IPS-20b (cell line): ENCODE measurements around the gene FSD1.

Source experiments
- H3K27ac ChIP-seq: one replicate; pipeline ENCODE4 v1.5.1; 2013; ENCODE audit warnings: low read length
- H3K27me3 ChIP-seq: 2 replicates; pipeline ENCODE4 v1.6.1; 2013; ENCODE audit warnings: mild to moderate bottlenecking, low read length, inconsistent platforms; ENCODE audit not compliant: insufficient read depth
- H3K36me3 ChIP-seq: 2 replicates; pipeline ENCODE4 v1.6.1; 2013; ENCODE audit warnings: low read depth, mild to moderate bottlenecking, inconsistent platforms, low read length, moderate library complexity; ENCODE audit not compliant: insufficient read depth
- H3K4me1 ChIP-seq: 2 replicates; pipeline ENCODE4 v1.6.1; 2013; ENCODE audit warnings: mild to moderate bottlenecking, control low read depth, inconsistent platforms, low read length, moderate library complexity; ENCODE audit not compliant: insufficient read depth
- H3K4me3 ChIP-seq: 2 replicates; pipeline ENCODE4 v1.5.1; 2013; ENCODE audit warnings: mild to moderate bottlenecking, low read length, inconsistent platforms
- H3K9ac ChIP-seq: 2 replicates; pipeline ENCODE4 v1.6.1; 2013; ENCODE audit warnings: low read depth, mild to moderate bottlenecking, inconsistent platforms, low read length, moderate library complexity
- H3K9me3 ChIP-seq: 2 replicates; pipeline ENCODE4 v1.6.1; 2013; ENCODE audit warnings: mild to moderate bottlenecking, low read depth, low read length, inconsistent platforms; ENCODE audit not compliant: insufficient read depth

The FSD1 gene

DNA sequence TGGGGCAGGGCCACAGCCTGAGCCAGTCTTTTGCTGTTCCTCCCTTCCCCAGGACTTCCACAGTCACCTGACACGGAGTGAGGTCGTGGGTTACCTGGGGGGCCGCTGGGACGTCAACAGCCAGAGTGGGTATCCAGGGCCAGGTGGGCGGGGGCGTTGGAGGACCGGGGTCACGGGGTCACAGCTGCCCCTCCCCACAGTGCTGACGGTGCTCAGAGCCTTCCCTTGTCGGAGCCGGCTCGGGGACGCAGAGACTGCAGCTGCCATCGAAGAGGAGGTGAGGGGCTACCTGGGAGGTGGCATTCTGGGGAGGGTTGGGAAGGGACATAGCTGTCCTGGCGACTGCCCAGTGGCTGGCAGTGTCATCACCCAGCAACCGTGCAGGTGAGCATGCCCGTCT, 50.5 kb downstream of the FSD1 start:
- H3K27ac ChIP-seq, result no peak overlapping the region
- no peak overlapping the region for H3K4me3 ChIP-seq
- H3K9me3 ChIP-seq, result no peaks in the 10 kb centered on the region
- no peak overlapping the region for H3K9ac ChIP-seq
- H3K36me3 ChIP-seq, result peaks cover 43% of the 10 kb centered on the region
- H3K27me3 ChIP-seq, result no peaks in the 10 kb centered on the region
- H3K4me1 ChIP-seq, result no peaks in the 10 kb centered on the region

DNA sequence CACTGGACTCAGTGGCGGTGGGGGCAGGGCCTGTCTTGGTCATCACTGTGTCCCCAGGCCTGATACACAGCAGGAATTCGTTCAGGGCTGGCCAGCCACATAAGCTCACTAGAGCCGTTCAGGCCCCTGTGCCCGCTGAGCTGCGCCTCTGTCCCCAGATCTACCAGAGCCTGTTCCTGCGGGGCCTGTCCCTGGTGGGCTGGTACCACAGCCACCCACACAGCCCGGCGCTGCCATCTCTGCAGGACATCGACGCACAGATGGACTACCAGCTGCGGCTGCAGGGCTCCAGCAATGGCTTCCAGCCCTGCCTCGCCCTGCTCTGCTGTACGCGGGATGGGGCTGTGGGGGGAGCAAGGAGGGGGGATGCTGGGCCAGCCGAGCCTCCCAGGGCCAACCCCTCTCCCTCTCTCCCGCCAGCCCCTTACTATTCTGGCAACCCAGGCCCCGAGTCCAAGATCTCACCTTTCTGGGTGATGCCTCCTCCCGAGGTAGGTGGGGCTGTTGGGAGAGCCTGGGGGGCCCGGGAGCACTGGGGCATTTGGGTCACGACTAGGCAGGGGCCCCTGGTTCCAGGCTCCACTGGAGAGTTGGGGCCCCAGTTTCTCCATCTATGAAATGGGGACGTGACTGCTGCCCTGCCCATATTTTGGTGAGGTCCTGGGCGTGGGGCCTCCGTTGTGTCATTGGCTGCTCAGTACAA, 52.8 kb downstream of the FSD1 start:
- Histone ChIP-seq H3K4me1 (no peaks in the 10 kb centered on the region), H3K9me3 (no peaks in the 10 kb centered on the region), H3K27me3 (no peaks in the 10 kb centered on the region), H3K9ac (no peak overlapping the region), H3K36me3 (peaks cover 52% of the 10 kb centered on the region), H3K4me3 (no peak overlapping the region), H3K27ac (no peak overlapping the region)

DNA sequence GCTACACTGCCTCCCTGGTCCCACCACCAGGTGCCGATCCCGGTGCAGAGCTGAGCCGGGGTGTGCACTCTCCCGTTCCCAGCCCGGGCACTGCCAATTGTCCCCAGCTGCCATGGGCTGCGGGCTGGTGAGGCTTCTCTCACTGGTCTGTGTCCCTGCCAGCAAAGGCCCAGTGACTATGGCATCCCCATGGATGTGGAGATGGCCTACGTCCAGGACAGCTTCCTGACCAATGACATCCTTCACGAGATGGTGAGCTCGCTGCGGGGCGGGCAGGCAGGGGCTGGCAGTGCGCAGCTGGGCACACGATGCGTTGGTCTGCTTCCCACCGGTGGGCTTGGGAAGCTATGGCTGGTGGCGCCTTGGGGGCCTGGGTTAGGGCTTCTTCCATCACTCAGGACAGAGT, 53.5 kb downstream of the FSD1 start:
- H3K36me3 ChIP-seq, result peaks cover 56% of the 10 kb centered on the region
- H3K4me1 ChIP-seq, result no peaks in the 10 kb centered on the region
- H3K9ac ChIP-seq, result no peak overlapping the region
- H3K27ac ChIP-seq, result no peak overlapping the region
- no peaks in the 10 kb centered on the region for H3K9me3 ChIP-seq
- H3K27me3 ChIP-seq, result no peaks in the 10 kb centered on the region
- no peak overlapping the region for H3K4me3 ChIP-seq

DNA sequence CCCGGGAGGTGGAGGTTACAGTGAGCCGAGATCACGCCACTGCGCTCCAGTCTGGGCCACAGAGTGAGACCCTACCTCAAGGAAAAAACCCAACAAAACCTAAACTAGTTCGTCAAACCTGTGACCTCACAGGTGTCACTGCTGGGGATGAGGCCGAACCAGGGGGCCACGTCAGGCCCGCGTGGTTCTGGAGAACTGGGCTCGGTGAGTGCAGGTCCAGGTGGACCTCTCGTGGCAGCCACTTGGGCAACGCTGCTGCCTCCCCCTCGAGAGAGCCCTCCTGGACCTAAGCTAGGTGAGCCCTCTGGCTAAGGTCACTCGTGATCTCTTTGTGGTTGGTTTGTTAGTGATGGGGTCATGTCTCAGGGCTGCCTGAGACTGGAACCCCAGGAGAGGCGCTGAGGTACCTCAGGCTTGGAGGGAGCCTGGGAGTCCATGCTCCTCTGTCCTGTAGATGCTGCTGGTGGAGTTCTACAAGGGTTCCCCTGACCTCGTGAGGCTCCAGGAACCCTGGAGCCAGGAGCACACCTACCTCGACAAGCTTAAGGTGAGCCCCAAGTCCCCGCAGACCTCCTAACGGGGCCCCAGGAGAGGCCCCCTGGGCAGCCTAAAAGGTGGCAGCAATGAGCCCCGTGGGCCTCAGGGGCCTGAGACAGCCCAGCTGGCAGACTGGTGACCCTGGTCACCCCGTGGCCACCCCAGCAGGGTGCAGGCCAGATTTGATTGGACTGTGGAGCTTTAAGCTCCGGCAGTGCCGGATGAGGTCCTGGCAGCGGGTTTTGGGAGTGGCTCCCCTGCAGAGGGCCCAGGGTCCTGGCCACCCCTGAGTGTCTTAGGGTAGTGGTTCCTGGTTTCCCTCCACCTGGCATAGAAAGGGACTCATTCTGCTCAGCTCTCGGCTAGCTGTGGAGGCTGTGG, 54.6 kb downstream of the FSD1 start:
- no peaks in the 10 kb centered on the region for H3K9me3 ChIP-seq
- no peak overlapping the region for H3K4me3 ChIP-seq
- H3K9ac ChIP-seq, result no peak overlapping the region
- no peaks in the 10 kb centered on the region for H3K4me1 ChIP-seq
- H3K27me3 ChIP-seq, result no peaks in the 10 kb centered on the region
- H3K36me3 ChIP-seq, result peaks cover 60% of the 10 kb centered on the region
- no peak overlapping the region for H3K27ac ChIP-seq

DNA sequence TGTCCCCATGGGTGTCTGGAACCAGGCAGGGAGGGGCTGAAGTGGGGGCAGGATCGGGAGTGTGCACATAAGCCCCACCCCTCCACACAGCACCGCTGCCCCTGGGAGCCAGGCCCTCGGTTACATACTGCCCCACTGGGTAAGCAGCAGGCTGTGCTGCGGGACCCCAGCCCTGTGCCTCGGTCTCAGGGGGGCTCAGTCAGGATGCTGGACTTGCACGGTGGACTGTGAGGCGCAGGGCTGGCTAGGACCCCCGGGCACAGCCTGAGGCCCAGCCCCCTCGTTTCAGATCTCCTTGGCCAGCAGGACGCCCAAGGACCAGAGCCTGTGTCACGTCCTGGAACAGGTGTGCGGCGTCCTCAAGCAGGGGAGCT, 55.2 kb downstream of the FSD1 start:
- Histone ChIP-seq H3K9me3 (no peaks in the 10 kb centered on the region), H3K4me1 (no peaks in the 10 kb centered on the region), H3K4me3 (no peak overlapping the region), H3K27me3 (no peaks in the 10 kb centered on the region), H3K9ac (no peak overlapping the region), H3K36me3 (peaks cover 56% of the 10 kb centered on the region), H3K27ac (no peak overlapping the region)

DNA sequence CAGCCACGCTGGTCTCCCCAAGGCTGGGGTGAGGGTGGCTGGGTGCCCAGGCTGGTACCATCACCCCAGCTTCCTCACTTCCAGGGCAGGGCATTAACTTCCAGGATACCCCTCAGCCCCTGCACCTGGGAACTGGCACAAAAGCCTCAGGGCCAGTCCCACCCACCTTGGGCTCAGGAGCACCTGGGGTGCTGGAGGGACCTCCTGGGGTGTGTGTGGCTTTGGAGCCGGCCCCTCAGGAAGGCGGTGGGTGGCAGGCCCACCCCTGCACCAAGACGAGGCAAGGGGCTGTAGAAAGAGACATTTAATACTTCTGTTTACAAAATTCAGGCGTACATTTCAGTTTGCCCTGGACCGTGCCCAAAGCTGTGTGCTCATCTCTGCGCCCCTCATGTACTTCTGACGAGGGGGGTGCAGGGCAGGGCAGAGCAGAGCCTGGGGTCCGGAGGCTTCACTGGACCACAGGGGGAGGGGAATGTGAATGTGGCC, 55.7 kb downstream of the FSD1 start:
- H3K36me3 ChIP-seq, result peaks cover 57% of the 10 kb centered on the region

DNA sequence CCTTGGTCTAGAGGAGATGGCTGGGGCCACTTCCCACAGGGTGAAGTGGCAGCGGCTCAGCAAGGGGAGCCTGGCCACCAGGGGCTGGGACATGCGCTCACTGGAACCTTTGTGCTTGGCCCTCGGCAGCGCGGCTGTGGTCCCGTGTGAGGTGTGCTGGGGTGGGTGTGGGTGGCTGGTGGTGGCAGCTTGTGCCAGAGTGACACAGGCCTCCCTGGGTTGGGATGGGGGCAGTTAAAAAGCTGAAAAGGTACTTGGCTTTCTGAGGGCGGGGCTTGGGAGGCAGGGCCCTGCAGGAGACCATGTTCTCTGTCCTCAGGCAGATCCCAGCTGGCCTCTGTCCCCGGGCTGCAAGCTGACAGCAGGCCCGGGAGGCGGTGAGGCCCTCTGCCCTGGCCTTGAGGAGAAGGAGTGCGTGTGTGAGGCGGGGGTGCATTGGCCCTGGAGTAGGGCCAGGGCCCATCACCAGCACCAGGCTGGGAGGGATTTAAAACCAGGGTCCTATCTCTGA, 56.3 kb downstream of the FSD1 start:
- Histone ChIP-seq H3K36me3 (peaks cover 59% of the 10 kb centered on the region), H3K9ac (no peak overlapping the region), H3K27ac (no peak overlapping the region), H3K4me3 (no peak overlapping the region), H3K4me1 (no peaks in the 10 kb centered on the region), H3K27me3 (no peaks in the 10 kb centered on the region), H3K9me3 (no peaks in the 10 kb centered on the region)

More for the DNA sequence above, 55.7 kb downstream of the FSD1 start:
- Histone ChIP-seq H3K27me3 (no peaks in the 10 kb centered on the region), H3K27ac (no peak overlapping the region), H3K9me3 (no peaks in the 10 kb centered on the region), H3K4me3 (no peak overlapping the region), H3K9ac (no peak overlapping the region), H3K4me1 (no peaks in the 10 kb centered on the region)

DNA sequence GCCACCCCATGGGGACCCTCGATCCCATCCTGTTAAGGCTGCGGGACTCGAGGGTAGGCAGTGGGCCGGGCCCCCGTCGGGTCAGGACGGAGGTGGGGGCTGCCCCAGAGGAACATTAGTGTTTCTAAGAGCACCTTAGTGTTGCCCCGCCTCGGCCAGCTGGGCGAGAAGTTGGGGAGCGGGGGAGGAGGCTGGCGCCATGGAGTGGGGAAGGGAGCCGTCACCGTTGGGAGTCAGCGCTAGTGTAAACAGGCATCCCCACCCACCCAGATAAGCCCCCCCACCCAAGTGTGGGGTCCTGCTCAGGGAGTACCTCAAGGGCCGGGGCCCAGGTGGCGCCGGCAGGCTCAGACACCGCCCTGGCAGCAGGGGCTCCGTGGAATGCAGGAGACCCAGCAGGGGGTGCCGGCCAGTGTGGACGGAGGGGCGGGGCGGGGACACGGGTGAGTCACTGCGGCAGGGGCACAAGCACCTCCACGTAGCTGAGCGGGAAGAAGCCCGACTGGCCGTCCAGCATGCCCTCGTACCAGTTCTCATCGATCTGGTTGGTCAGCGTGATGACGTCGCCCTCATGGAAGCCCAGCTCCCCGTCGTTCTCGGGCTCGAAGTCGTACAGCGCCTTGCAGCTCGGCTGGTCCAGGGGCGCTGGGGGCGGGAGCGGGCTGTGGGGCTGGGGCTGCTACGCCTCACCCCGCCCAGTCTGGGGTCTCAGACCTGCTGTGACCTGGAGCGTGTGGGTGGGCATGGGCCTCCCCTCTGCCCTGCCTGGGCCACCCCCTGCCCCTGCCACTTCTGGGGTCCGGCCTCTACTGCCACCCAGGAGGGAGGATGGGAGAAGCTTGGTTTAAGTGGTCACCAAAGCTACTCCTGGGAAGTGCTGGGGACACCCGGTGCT, 57.0 kb downstream of the FSD1 start:
- H3K4me1 ChIP-seq, result no peaks in the 10 kb centered on the region
- H3K27ac ChIP-seq, result no peak overlapping the region
- no peak overlapping the region for H3K9ac ChIP-seq

DNA sequence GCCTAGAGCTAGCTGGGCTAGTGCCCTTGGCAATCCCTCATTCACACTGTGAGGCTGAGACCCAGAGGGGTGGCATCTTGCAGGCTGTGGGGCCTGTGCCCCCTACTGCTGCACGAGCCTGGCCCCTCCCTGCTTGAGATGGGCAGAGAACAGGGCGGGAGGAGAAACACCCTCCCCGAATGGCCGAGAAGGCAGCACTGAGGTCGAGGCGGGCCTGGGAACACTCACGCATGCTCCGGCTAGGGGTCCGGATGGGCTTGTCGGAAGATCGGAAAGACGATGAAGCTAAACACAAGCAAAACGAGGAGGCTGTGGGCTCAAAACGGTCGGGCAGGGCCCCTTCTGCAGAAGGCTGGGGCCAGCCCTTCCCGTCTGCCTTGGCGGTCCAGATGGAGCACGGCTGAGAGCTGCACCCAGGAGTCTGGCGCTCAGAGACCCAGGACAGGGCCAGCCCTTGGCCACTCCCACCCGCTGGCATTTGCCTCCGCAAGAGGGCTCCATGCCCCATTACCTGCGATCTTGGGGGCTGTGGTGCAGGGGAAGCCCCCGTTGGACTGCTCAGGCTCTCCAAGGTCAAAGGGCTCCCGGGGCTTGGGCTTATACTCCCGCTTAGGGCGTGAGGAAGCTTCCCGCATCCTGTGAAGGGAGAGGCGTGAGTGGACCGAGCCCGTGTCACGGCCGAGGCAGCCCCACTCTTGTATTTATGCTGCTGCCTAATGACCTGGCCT, 57.9 kb downstream of the FSD1 start:
- no peaks in the 10 kb centered on the region for H3K9me3 ChIP-seq
- H3K4me1 ChIP-seq, result no peaks in the 10 kb centered on the region
- no peak overlapping the region for H3K4me3 ChIP-seq
- H3K27ac ChIP-seq, result no peak overlapping the region
- H3K9ac ChIP-seq, result no peak overlapping the region
- peaks cover 54% of the 10 kb centered on the region for H3K36me3 ChIP-seq
- H3K27me3 ChIP-seq, result no peaks in the 10 kb centered on the region

More for the DNA sequence above, 57.0 kb downstream of the FSD1 start:
- no peak overlapping the region for H3K4me3 ChIP-seq
- no peaks in the 10 kb centered on the region for H3K27me3 ChIP-seq
- H3K36me3 ChIP-seq, result peaks cover 54% of the 10 kb centered on the region
- H3K9me3 ChIP-seq, result no peaks in the 10 kb centered on the region

DNA sequence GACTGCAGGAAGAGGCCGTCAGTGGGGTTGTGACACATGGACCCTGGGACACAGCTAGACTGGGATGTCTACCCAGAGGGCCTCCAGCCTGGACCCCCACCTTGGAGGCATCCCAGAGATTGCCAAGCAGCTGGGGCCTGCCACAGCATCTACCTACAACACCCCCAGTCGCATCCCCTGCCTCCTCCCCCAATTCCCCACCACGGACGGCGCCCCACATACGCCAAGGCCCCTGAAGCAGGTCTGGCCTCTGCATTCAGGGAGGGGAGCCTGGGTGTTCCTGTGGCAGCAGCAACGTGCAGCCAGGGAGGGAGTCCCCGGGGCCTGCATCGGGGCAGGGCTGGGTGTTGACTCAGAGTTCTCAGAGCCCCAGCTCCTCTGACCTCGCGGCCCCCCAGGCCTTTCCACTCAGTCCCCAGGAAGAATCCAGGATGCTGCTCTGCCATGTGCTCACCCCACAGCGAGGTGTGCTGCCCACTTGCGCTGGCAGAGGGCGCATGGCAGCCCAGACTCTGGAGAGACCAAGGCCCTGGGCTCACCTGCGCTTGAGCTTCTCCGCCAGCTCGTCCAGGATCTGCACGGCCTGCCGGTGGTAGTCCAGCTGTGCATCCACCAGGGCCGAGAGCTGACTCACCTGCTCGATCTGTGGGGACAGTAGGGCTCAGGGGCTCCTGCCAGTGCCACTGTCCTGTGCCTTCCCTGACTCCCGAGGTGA, 58.6 kb downstream of the FSD1 start:
- Histone ChIP-seq H3K27me3 (no peaks in the 10 kb centered on the region), H3K27ac (no peak overlapping the region), H3K36me3 (peaks cover 49% of the 10 kb centered on the region), H3K4me1 (no peaks in the 10 kb centered on the region), H3K9me3 (no peaks in the 10 kb centered on the region), H3K4me3 (no peak overlapping the region), H3K9ac (no peak overlapping the region)
